ENCODE results near the gene GPR137. TPM values are rescaled to one million over a fixed set of nuclear protein-coding genes. Genes with fewer than 3 reads are reported as not detected.
A peak's percentile ranks its signal among the peaks of the same experiment; 100 is the strongest.

The GPR137 gene
- total and polyA plus RNA-seq, 2 experiments from 2014 or later = 35.7 to 37.6 TPM

DNA sequence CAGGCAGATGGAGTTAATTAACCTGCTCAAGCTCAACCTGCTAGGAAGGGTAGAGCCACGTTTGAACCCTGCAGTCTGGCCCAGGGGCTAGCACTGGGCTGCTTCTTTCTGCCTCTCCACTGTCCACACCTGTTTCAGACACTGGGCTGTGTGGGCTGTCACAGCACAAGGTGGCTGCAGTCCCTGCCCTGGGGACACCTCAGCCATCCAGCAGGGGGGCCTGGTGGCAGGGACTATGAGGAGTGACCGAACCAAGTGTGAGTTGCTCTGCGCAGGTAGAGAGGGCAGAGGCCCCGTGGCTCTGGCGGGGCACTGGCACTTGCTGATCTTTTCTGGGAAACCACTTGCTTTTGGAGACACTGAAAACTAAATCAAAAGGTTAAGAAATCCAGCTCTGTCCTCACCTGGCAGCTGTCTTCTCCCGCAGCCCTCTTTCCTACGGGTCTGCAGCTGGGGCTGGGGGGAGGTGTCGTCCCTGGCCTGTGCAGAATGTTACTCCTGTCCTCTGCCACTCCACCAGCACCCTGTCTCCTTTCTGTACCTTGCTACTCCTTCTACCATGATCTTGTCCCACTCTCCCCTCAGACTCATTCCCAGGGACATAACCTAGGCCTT is 7.0 kb upstream of the GPR137 start:
- Histone ChIP-seq H3K9ac (no peak overlapping the region), H3K27ac (no peak overlapping the region), H3K4me3 (no peak overlapping the region), H2AFZ (no peak overlapping the region), H4K20me1 (ENCODE audit: insufficient read depth) (no peaks in the 10 kb centered on the region), H3K4me1 (ENCODE audit: insufficient read depth) (peaks cover 16% of the 10 kb centered on the region), H3K9me2 (ENCODE audit: insufficient read depth) (no peaks in the 10 kb centered on the region), H3K79me2 (ENCODE audit: insufficient read depth) (peaks cover 39% of the 10 kb centered on the region), H3K4me2 (ENCODE audit: unreplicated experiment) (no peak overlapping the region), H3K36me3 (ENCODE audit: low read depth) (0 out of 2 replicates have a peak, but pooled peaks cover 8% of the 10 kb centered on the region), H3K9me3 (ENCODE audit: low read depth) (no peaks in the 10 kb centered on the region), H3F3A (ENCODE audit: insufficient read depth) (peaks cover 25% of the 10 kb centered on the region), H3K27me3 (replicated peaks; ENCODE audit: insufficient read depth) (no peaks in the 10 kb centered on the region)
- in situ Hi-C loops (cut with MboI) = no loop called here
- no peak for DNase-seq
- no peak for TF ChIP-seq EZH2 (IDR thresholded peaks at IDR 0.05; ENCODE audit: insufficient read depth, poor library complexity, severe bottlenecking)
- no peak for TF ChIP-seq EZH2phosphoT487 (IDR thresholded peaks at IDR 0.05; ENCODE audit: insufficient read depth, low read depth)
- WGBS, 2 experiments (ENCODE audit: low coverage in 1 of 2, low lambda C conversion rate in 2 of 2, missing lambda C conversion rate in 2 of 2) = 82 to 84% methylated on average over 8 of the region's 8 CpGs

DNA sequence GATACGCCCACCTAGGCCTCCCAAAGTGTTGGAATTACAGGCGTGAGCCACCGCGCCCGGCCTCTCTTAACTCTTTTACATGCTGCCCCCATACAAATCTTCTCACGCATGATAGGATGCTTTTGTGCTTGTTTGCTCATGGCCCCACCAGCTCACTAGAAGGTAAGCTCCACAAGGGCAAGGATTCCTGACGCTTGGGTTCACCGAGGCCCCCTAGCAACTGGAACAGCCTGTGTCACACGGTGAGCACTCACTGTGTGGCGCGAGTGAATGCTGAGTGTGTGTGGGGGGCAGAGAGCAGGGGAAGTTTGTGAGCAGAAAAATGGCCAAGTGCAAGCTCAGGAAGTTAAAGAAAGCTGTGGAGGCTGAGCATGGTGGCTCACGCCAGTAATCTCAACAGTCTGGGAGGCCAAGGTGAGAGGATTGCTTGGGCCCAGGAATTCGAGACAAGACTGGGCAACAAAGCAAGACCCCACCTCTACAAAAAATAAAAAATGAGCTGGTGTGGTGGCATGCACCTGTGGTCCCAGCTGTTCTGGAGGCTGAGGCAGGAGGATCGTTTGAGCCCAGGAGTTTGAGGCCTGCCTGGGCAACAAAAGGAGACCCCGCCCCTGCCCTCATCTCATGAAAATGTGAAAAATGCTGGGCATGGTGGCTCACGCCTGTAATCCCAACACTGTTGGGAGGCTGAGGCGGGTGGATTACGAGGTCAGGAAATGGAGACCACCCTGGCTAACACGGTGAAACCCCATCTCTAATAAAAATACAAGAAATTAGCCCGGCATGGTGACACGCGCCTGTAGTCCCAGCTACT is 3.5 kb upstream of the GPR137 start:
- Histone ChIP-seq H3K4me3 (no peak overlapping the region), H3K79me2 (ENCODE audit: insufficient read depth) (peaks cover 34% of the 10 kb centered on the region), H3K4me1 (ENCODE audit: insufficient read depth) (peaks cover 5% of the 10 kb centered on the region), H3K36me3 (ENCODE audit: low read depth) (0 out of 2 replicates have a peak, but pooled peaks cover 8% of the 10 kb centered on the region), H3F3A (ENCODE audit: insufficient read depth) (peaks cover 9% of the 10 kb centered on the region), H3K4me2 (ENCODE audit: unreplicated experiment) (no peak overlapping the region), H3K9ac (no peak overlapping the region), H2AFZ (no peak overlapping the region), H4K20me1 (ENCODE audit: insufficient read depth) (no peaks in the 10 kb centered on the region), H3K27me3 (replicated peaks; ENCODE audit: insufficient read depth) (no peaks in the 10 kb centered on the region), H3K9me3 (ENCODE audit: low read depth) (no peaks in the 10 kb centered on the region), H3K9me2 (ENCODE audit: insufficient read depth) (no peaks in the 10 kb centered on the region), H3K27ac (no peak overlapping the region)
- 93 to 95% methylated on average over 21 to 22 of the region's 22 CpGs for WGBS, 2 experiments (ENCODE audit: low coverage in 1 of 2, low lambda C conversion rate in 2 of 2, missing lambda C conversion rate in 2 of 2)
- no peak for DNase-seq
- TF ChIP-seq EZH2phosphoT487 (IDR thresholded peaks at IDR 0.05; ENCODE audit: insufficient read depth, low read depth) (no peak), EZH2 (IDR thresholded peaks at IDR 0.05; ENCODE audit: insufficient read depth, poor library complexity, severe bottlenecking) (no peak)
- in situ Hi-C loops (cut with MboI) = no loop called here

DNA sequence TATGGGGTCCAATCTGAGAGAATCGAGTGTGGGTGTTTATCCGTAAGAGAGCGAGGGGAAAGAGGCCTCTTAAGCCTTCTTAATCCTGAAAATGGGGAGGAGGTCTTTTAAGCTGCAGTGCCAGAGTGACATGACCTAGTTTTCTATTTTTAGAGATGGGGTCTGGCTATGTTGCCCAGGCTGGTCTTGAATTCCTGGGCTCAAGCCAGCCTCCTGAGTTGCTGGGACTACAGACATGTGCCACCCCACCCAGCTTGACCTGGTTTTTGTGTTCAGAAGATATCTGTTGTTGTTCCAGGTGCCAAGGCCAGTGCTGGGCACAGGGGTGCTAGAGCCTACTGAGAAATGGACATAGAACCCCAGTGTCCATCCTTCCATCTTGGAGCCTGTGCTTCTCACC is 2.6 kb upstream of the GPR137 start:
- TF ChIP-seq EZH2 (IDR thresholded peaks at IDR 0.05; ENCODE audit: insufficient read depth, poor library complexity, severe bottlenecking) (no peak), EZH2phosphoT487 (IDR thresholded peaks at IDR 0.05; ENCODE audit: insufficient read depth, low read depth) (no peak)
- Histone ChIP-seq H3K9me2 (ENCODE audit: insufficient read depth) (no peaks in the 10 kb centered on the region), H3K9ac (peak overlapping the region; percentile 92), H2AFZ (no peak overlapping the region), H3K4me1 (ENCODE audit: insufficient read depth) (no peaks in the 10 kb centered on the region), H4K20me1 (ENCODE audit: insufficient read depth) (no peaks in the 10 kb centered on the region), H3K27ac (no peak overlapping the region), H3K9me3 (ENCODE audit: low read depth) (no peaks in the 10 kb centered on the region), H3K27me3 (replicated peaks; ENCODE audit: insufficient read depth) (no peaks in the 10 kb centered on the region), H3K79me2 (ENCODE audit: insufficient read depth) (peaks cover 39% of the 10 kb centered on the region), H3F3A (ENCODE audit: insufficient read depth) (no peaks in the 10 kb centered on the region; the same call in 1 of the 2 replicates), H3K4me3 (peak overlapping the region; percentile 88; the same call in 1 of the 2 replicates), H3K36me3 (ENCODE audit: low read depth) (0 out of 2 replicates have a peak, but pooled peaks cover 5% of the 10 kb centered on the region), H3K4me2 (ENCODE audit: unreplicated experiment) (no peak overlapping the region)
- in situ Hi-C loops (cut with MboI) = no loop called here
- no peak for DNase-seq
- 97 to 98% methylated on average over 3 of the region's 3 CpGs for WGBS, 2 experiments (ENCODE audit: low coverage in 1 of 2, low lambda C conversion rate in 2 of 2, missing lambda C conversion rate in 2 of 2)

DNA sequence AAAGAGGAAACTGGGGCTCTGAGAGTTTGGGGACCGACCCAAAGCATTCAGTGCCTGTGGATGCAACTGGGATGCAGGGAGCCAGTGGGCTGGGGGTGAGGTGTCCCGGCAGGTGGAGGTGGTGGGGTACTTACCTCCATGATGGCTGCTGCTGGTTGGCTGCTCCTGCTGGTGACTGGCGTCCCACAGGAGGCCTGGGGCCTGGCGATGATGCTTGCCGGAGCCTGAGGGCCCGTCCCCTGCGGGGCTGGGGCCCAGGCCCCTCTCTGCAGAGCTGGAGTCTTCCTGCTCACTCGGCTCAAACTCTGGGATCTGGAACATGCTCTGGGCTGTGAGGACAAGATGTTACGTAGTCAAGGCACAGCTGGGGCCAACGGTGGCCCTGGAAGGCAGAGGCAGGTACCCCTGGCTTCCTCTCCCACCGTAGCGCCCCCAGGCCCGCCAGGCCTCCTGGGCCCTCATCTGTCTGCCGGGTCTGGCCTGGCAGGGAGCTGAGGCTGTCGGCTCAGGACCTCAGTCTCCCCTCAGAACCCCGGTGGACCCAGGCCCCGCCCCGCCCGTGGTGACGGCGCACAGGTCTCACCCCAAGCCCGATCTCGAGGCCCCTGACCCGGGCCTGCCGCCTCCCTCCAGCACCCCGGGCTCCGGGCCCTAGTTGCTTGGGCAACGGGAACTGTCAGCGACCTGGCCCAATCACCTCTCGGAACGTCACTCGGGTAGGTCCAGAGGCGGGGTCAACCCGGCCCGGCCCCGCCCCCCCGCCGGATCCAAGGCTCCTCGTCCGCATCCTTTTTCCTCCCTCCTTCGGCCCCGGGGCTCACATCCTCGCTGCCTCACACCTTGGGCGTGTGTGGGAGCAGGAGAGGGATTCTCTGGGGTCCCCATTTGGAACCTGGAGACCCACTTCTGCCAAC is 1.3 kb upstream of the GPR137 start, which contains the start of gene BAD:
Gene BAD, minus strand, starts transcription at position 618 of the 914 bp plus-strand sequence. Its CDS starts 297 bp downstream, at position 321.
- in situ Hi-C loops (cut with MboI) = no loop called here
- Histone ChIP-seq H3K79me2 (ENCODE audit: insufficient read depth) (peaks cover 39% of the 10 kb centered on the region), H3K9me2 (ENCODE audit: insufficient read depth) (no peaks in the 10 kb centered on the region), H4K20me1 (ENCODE audit: insufficient read depth) (no peaks in the 10 kb centered on the region), H3K4me3 (peak within 1 kb of the TSS; percentile 88), H3K4me1 (ENCODE audit: insufficient read depth) (no peaks in the 10 kb centered on the region), H3F3A (ENCODE audit: insufficient read depth) (no peaks in the 10 kb centered on the region), H3K4me2 (ENCODE audit: unreplicated experiment) (peak within 1 kb of the TSS; percentile 97), H3K27me3 (replicated peaks; ENCODE audit: insufficient read depth) (no peaks in the 10 kb centered on the region), H3K9ac (peak within 1 kb of the TSS; percentile 92), H3K27ac (peak within 1 kb of the TSS; percentile 88), H3K36me3 (ENCODE audit: low read depth) (0 out of 2 replicates have a peak, but pooled peaks cover 5% of the 10 kb centered on the region), H2AFZ (peak within 1 kb of the TSS; percentile 85), H3K9me3 (ENCODE audit: low read depth) (no peaks in the 10 kb centered on the region)
- 3 to 4% methylated on average over 37 to 39 of the region's 44 CpGs for WGBS, 2 experiments (ENCODE audit: low coverage in 1 of 2, low lambda C conversion rate in 2 of 2, missing lambda C conversion rate in 2 of 2)
- TF ChIP-seq EZH2phosphoT487 (IDR thresholded peaks at IDR 0.05; ENCODE audit: insufficient read depth, low read depth) = no peak
- DNase-seq = peak; percentile 98

Data from GM23248 (cell line).